Left lung (tissue), 10 donors: ENCODE measurements around the gene AHDC1. TPM values are rescaled to one million over a fixed set of nuclear protein-coding genes. Genes with fewer than 3 reads are reported as not detected.

ENCODE experiments used
- ATAC-seq: fragments of 200-7000 bp; cut with Tn5 transposase; one replicate; pipeline ENCODE4 v1.9.1; 2020; ENCODE audit warnings: moderate library complexity
- DNase-seq, 4 donors: peaks; one replicate each; pipeline ENCODE4 v3.0.0-alpha.2; 2013 to 2020
- H3K27ac ChIP-seq, 2 donors: fragments of 200-600 bp; sonication (generic) in 1 of 2; one replicate each; pipeline versions ENCODE4 v1.5.0 to v1.8.0; 2020 to 2021
- H3K27me3 ChIP-seq, 2 donors: fragments of 200-600 bp; sonication (generic) in 1 of 2; one replicate each; pipeline versions ENCODE4 v1.5.0 to v1.8.0; 2020 to 2021
- H3K36me3 ChIP-seq, 2 donors: fragments of 200-600 bp; sonication (generic) in 1 of 2; one replicate each; pipeline versions ENCODE4 v1.5.0 to v1.8.0; 2020 to 2021
- H3K4me1 ChIP-seq, 2 donors: fragments of 200-600 bp; one replicate each; pipeline ENCODE4 v1.8.0; 2021
- H3K4me3 ChIP-seq, 2 donors: fragments of 200-600 bp; sonication (generic) in 1 of 2; one replicate each; pipeline versions ENCODE4 v1.5.0 to v1.8.0; 2020 to 2021; ENCODE audit warnings: mild to moderate bottlenecking in 1 of 2
- H3K9me3 ChIP-seq, 2 donors: fragments of 200-600 bp; sonication (generic) in 1 of 2; one replicate each; pipeline versions ENCODE4 v1.5.0 to v1.8.0; 2020 to 2021
- CTCF ChIP-seq, 2 donors: fragments of 200-600 bp; sonication (generic) in 1 of 2; IDR thresholded peaks; one replicate each; pipeline versions ENCODE4 v1.5.0 to v1.8.0; 2021; ENCODE audit warnings: antibody characterized with exemption in 2 of 2
- intact Hi-C, 2 donors: fragments of 100-400 bp; cut with DNase I; formaldehyde crosslinking; loops; one replicate each; pipeline versions ENCODE4 v1.11.2 to v1.14.2; 2022
- polyA plus RNA-seq, 6 donors: library from polyadenylated mRNA; unstranded; fragments of 120-200 nt; gene quantifications; one replicate each; pipeline ENCODE4 v1.2.1, GENCODE V29; 2013; ENCODE audit not compliant: insufficient read length in 6 of 6
- total RNA-seq, 2 donors: library from RNA; stranded (reverse); fragmentation: NEBNext Ultra II Directional; extraction: Animal tissue kit (Norgen Biotek cat#: 25700); gene quantifications; one replicate each; pipeline ENCODE4 v1.2.1, GENCODE V29; 2021
- donor health status: DM: no; HTN: yes; CAD: no.
- donor health status: DM: no; HTN: no; CAD: no.

Gene AHDC1
- total and polyA plus RNA-seq, 8 donors = 32.2 to 48.8 (median 41.2) TPM

DNA sequence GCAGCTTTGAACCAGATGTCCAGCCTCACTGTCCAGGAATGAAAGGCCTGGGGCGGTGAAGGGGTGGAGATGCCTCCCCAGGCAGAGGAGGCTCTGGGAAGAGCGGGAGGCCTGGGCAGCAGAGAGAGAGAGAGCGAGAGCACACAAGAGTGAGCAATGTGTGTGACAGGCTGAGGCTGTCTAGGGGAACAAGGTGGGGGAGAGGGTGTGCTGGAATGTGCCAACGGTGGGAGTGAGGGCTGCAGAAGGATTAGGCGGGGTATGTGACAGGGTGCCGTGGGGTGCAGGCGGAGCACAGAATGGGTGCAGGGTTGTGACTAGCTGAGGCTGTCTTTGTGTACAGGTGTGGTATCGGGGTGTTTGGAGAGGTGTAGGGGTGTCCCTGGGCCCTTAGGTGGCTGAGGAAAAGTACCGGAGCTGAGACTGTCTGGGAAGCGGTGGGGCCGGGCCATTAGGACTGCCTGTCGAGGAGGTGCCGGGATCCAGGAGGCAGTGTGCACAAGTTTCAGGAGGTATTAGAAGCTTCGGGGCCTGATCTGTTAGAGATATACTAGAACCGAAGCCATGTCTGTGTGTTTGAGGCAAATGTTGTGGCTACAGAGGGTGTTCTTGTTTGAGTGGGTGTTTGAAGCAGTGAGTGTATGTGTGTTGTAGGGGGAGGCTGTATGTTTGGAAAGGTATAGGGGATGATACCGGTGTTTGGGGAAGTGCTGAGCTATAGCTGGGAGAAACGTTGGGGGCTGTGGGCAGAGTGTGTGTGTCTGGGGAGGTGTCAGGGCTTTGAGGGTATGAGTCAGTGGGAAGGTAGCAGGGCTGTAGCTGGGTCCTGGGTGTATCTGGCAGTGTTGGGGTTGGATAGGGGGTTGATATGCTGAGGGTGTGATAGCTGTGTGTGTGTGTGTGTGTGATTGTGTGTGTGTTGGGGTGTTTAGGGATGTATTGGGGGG is 9.1 kb downstream of the AHDC1 start:
- Histone ChIP-seq H3K27ac (no peak overlapping the region), H3K4me3 (no peak overlapping the region), H3K9me3 (no peaks in the 10 kb centered on the region), H3K27me3 (no peaks in the 10 kb centered on the region), H3K36me3 (no peaks in the 10 kb centered on the region), H3K4me1 (peaks cover 53 to 65% of the 10 kb centered on the region in 2 donors)
- DNase-seq (no peak), ATAC-seq (no peak)
- no peak for TF ChIP-seq CTCF (IDR thresholded peaks at IDR 0.05)
- intact Hi-C loops = no loop called here

DNA sequence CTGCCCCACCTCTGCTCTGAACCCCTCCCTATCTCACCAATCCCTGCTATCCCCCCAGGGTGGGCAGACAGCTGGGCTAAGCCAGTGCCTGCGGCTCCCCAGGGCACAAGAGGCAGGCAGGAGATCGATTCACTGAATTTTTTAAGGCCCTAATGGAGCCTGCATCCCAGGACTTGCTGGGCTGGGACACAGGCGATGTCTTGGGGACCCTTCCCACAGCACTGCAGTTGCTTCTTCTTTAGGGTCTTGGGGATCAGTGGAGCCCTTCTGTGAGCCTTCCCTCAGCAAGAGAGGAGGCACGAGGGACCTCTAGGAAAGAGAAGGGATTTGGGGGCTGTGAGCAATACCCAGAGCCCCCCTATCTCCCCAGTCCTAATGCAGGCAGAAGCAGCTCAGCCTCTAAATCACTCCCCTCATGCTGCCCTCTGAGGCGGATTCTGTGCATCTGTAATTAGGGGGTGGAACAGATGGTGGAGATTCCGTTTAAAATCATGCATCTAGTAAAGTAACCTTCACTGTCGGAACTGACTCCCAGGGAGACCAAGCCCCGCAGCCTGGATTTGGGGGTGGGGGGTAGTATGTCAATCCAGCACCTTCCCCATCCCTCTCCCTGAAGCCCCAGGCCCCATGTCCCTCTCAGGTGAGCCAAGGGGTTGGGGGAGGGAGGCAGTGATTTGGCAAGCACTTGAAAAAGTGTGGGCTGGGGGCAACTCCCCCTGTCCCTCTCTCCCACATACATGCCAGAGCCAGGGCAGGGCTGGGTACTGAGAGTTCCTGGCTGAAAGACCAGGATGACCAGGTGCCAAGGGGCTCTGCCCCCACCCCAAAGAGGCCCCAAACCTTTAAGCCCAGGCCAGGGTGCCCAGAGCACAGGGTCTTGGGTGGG is 10.0 kb downstream of the AHDC1 start:
- intact Hi-C loops = no loop called here
- no peak for TF ChIP-seq CTCF (IDR thresholded peaks at IDR 0.05)
- Histone ChIP-seq H3K27ac (peak overlapping the region in 1 of 2 donors; percentile 18), H3K4me1 (peaks cover 51 to 65% of the 10 kb centered on the region in 2 donors), H3K36me3 (no peaks in the 10 kb centered on the region), H3K4me3 (no peak overlapping the region), H3K27me3 (no peaks in the 10 kb centered on the region), H3K9me3 (no peaks in the 10 kb centered on the region)
- no peak for DNase-seq
- no peak for ATAC-seq

GRCh38 chr1:27592931-27593677 is 10.8 kb downstream of the AHDC1 start:
- Histone ChIP-seq H3K4me3 (no peak overlapping the region), H3K9me3 (no peaks in the 10 kb centered on the region), H3K36me3 (no peaks in the 10 kb centered on the region), H3K4me1 (peaks cover 43 to 65% of the 10 kb centered on the region in 2 donors), H3K27ac (peak overlapping the region in 1 of 2 donors; percentile 18), H3K27me3 (no peaks in the 10 kb centered on the region)
- ATAC-seq (no peak), DNase-seq (no peak)
- TF ChIP-seq CTCF (IDR thresholded peaks at IDR 0.05) = no peak
- intact Hi-C loops = no loop called here

DNA sequence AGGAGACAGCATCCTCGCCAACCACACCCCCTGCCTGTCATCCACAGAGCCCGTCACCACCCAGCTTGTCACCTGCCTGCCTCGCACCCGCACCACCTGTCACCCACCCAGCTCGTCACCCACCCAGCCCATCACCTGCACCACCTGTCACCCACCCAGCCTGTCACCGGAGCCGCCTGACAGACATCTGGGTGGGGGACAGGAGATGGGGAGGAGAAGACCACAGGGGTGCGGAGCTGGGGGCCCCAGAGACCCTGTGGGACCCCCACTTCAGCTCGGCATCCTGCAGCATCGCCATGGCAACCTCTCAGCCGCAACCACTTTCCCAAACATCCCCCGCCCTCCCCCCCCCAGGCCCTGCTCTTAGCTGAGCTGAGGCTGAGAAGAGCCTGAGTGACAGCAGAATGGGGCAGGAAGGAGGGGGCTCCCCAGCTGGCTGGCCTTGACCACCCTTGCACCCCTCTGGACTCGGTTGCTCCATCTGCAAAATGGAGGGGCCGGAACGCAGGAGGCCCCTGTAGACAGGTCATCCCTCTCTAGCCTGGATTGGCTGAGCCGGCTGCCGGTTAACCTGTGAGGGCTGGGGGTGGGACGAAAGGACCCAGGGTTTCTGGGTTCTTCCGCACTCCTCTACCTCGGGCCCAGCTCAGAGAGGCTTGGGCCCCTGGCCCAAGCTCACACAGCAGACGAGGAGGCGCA is 11.6 kb downstream of the AHDC1 start:
- intact Hi-C loops = no loop called here
- H3K4me3 ChIP-seq = no peak overlapping the region
- H3K27ac ChIP-seq = no peak overlapping the region
- no peak for ATAC-seq
- no peaks in the 10 kb centered on the region for H3K36me3 ChIP-seq
- no peaks in the 10 kb centered on the region for H3K27me3 ChIP-seq
- DNase-seq = no peak
- no peak for TF ChIP-seq CTCF (IDR thresholded peaks at IDR 0.05)
- no peaks in the 10 kb centered on the region for H3K9me3 ChIP-seq
- peaks cover 36 to 58% of the 10 kb centered on the region in 2 donors for H3K4me1 ChIP-seq
